K562 (cell line): ENCODE measurements around the gene VTCN1. TPM values are rescaled to one million over a fixed set of nuclear protein-coding genes. Genes with fewer than 3 reads are reported as not detected.
A peak's percentile ranks its signal among the peaks of the same experiment; 100 is the strongest.

Experiments used
- ATAC-seq: fragments of 200-7000 bp; cut with Tn5 transposase; 3 replicates; pipeline ENCODE4 v1.9.1; 2020; ENCODE audit warnings: moderate library complexity
- BruUV-seq: library from RNA; stranded (reverse); fragments of 400-500 nt; replicated peaks from 2 replicates; lab custom pipeline; 2021; lab: Mats Ljungman, UMichigan
- CTCF ChIA-PET: fragments of 300-600 bp; formaldehyde crosslinking; extraction: SDS; loops from one replicate; lab custom pipeline; 2021; ENCODE audit warnings: low intra/inter-chr PET ratio; lab: Yijun Ruan, JAX
- POLR2A ChIA-PET: fragments of 300-600, 350-650 bp; sonication (Branson Sonifier 250); formaldehyde crosslinking; extraction: SDS; loops from one replicate; lab custom pipeline; 2021; ENCODE audit warnings: antibody characterized with exemption, inconsistent platforms; lab: Yijun Ruan, JAX
- DNase-seq, 4 experiments: peaks; one replicate each; pipeline versions ENCODE4 v3.0.0 to v3.0.0-alpha.2; 2011 to 2018; ENCODE audit warnings: low spot score in 3 of 4, mixed read lengths in 3 of 4; ENCODE audit errors: extremely low read depth in 1 of 4
- FAIRE-seq: peaks from 2 replicates; lab custom pipeline; 2011; peaks lifted over from hg19 to GRCh38; lab: Jason Lieb, UNC
- H2AFZ ChIP-seq: 2 replicates; pipeline ENCODE4 v1.6.0; 2011; ENCODE audit warnings: low read depth, low read length, control low read depth, inconsistent platforms
- H3K27ac ChIP-seq: fragments of 200-600 bp; 3 replicates; pipeline ENCODE4 v1.8.0; 2011; ENCODE audit warnings: low read depth, mild to moderate bottlenecking, control low read depth, inconsistent platforms, low read length, moderate library complexity, mixed read lengths; ENCODE audit errors: extremely low read depth
- H3K27me3 ChIP-seq, 2 experiments: fragments of 300-600 bp in 1 of 2; 2 replicates in 1 of 2; 3 replicates in 1 of 2; pipeline versions ENCODE4 v1.6.0 to v1.8.0; 2011; ENCODE audit warnings: inconsistent platforms in 2 of 2, low read length in 2 of 2, mild to moderate bottlenecking in 1 of 2, mixed read lengths in 1 of 2, moderate library complexity in 1 of 2; ENCODE audit not compliant: control insufficient read depth in 2 of 2, insufficient read depth in 2 of 2
- H3K36me3 ChIP-seq: fragments of 300-600 bp; 3 replicates; pipeline ENCODE4 v1.8.0; 2011; ENCODE audit warnings: mild to moderate bottlenecking, low read length, inconsistent platforms; ENCODE audit not compliant: control insufficient read depth, insufficient read depth
- H3K4me1 ChIP-seq, 2 experiments: fragments of 200-600 bp in 1 of 2; replicated peaks in 1 of 2; 2 replicates in 1 of 2; 3 replicates in 1 of 2; pipeline versions ENCODE4 v1.5.1 to v1.8.0; 2011; ENCODE audit warnings: inconsistent platforms in 2 of 2, low read length in 2 of 2, mild to moderate bottlenecking in 1 of 2, mixed read lengths in 1 of 2, moderate library complexity in 1 of 2; ENCODE audit not compliant: control insufficient read depth in 2 of 2, insufficient read depth in 2 of 2
- H3K4me2 ChIP-seq: 2 replicates; pipeline ENCODE4 v1.6.1; 2011; ENCODE audit warnings: low read length, control low read depth, inconsistent platforms, mixed read lengths; ENCODE audit not compliant: insufficient read depth
- H3K4me3 ChIP-seq: fragments of 200-600 bp; sonication (generic), shearing (Covaris generic); 2 replicates; pipeline ENCODE4 v1.5.1; 2016; ENCODE audit warnings: control low read depth, inconsistent platforms
- H3K79me2 ChIP-seq: fragments of 200-600 bp; 3 replicates; pipeline ENCODE4 v1.8.0; 2011; ENCODE audit warnings: low read length, inconsistent platforms; ENCODE audit not compliant: control insufficient read depth, insufficient read depth
- H3K9ac ChIP-seq, 2 experiments: 2 replicates each; pipeline versions ENCODE4 v1.6.0 to v1.6.1; 2011; ENCODE audit warnings: low read depth in 2 of 2, low read length in 2 of 2, control low read depth in 1 of 2, inconsistent platforms in 1 of 2, mild to moderate bottlenecking in 1 of 2, mixed read lengths in 1 of 2; ENCODE audit not compliant: insufficient read depth in 1 of 2
- H3K9me1 ChIP-seq: one replicate; pipeline ENCODE4 v1.6.0; 2011; ENCODE audit warnings: inconsistent platforms, mild to moderate bottlenecking, low read length, moderate library complexity; ENCODE audit not compliant: control insufficient read depth, insufficient read depth
- H3K9me3 ChIP-seq: replicated peaks from 2 replicates; pipeline ENCODE4 v1.5.1; 2011; ENCODE audit warnings: low read depth, low read length, inconsistent platforms; ENCODE audit not compliant: control insufficient read depth, insufficient read depth
- H4K20me1 ChIP-seq: replicated peaks from 2 replicates; pipeline ENCODE4 v1.6.1; 2011; ENCODE audit warnings: low read length, inconsistent platforms, mixed read lengths; ENCODE audit not compliant: control insufficient read depth, insufficient read depth
- ARHGAP35 ChIP-seq: fragments of 450-650 bp; IDR thresholded peaks from 2 replicates; pipeline ENCODE4 v1.6.1; 2018; ENCODE audit not compliant: partially characterized antibody
- BACH1 ChIP-seq: fragments of 200-800 bp; sonication (Bioruptor generic); IDR thresholded peaks from 2 replicates; pipeline ENCODE4 v1.6.1; 2016; ENCODE audit warnings: missing genetic modification characterization, missing compliant biosample characterization
- CHD2 ChIP-seq: IDR thresholded peaks from 2 replicates; pipeline ENCODE4 v1.6.1; 2011; ENCODE audit warnings: low read depth, low read length
- GABPB1 ChIP-seq: sonication (generic); formaldehyde crosslinking; IDR thresholded peaks from 2 replicates; pipeline ENCODE4 v1.8.0; 2022; ENCODE audit warnings: mild to moderate bottlenecking, missing genetic modification reagents
- MAZ ChIP-seq, 2 experiments: fragments of 450-650 bp in 1 of 2; sonication (generic) in 1 of 2; formaldehyde crosslinking; IDR thresholded peaks in 1 of 2; conservative IDR thresholded peaks in 1 of 2; 2 replicates each; pipeline versions ENCODE4 v1.4.0 to v1.5.0; 2020; ENCODE audit warnings: mild to moderate bottlenecking in 1 of 2, missing genetic modification reagents in 1 of 2
- MCM3 ChIP-seq: fragments of 450-650 bp; IDR thresholded peaks from 2 replicates; pipeline ENCODE4 v1.6.1; 2016
- NCOA4 ChIP-seq: fragments of 450-650 bp; IDR thresholded peaks from 2 replicates; pipeline ENCODE4 v1.6.1; 2018; ENCODE audit warnings: mild to moderate bottlenecking; ENCODE audit not compliant: partially characterized antibody
- NRF1 ChIP-seq, 2 experiments: fragments of 450-650 bp; IDR thresholded peaks in 1 of 2; conservative IDR thresholded peaks in 1 of 2; 2 replicates each; pipeline ENCODE4 v1.6.1; 2014; ENCODE audit warnings: mild to moderate bottlenecking in 2 of 2
- SMARCA5 ChIP-seq: fragments of 450-650 bp; IDR thresholded peaks from 2 replicates; pipeline ENCODE4 v1.6.1; 2016
- SREBF2 ChIP-seq: sonication (generic); formaldehyde crosslinking; IDR thresholded peaks from 2 replicates; pipeline ENCODE4 v1.4.0; 2020; ENCODE audit warnings: mild to moderate bottlenecking, missing genetic modification reagents
- SRSF7 ChIP-seq: fragments of 200-400 bp; formaldehyde crosslinking; optimal IDR thresholded peaks from 2 replicates; pipeline ENCODE3; 2017; ENCODE audit warnings: mild to moderate bottlenecking, low read depth, low read length
- U2AF1 ChIP-seq: fragments of 200-400 bp; formaldehyde crosslinking; optimal IDR thresholded peaks from 2 replicates; pipeline ENCODE3; 2017; ENCODE audit warnings: mild to moderate bottlenecking, low read depth, low read length, moderate library complexity
- ZFP36 ChIP-seq: fragments of 150-350 bp; IDR thresholded peaks from 2 replicates; pipeline ENCODE4 v1.6.1; 2018; ENCODE audit warnings: low read length, low read depth; ENCODE audit not compliant: partially characterized antibody
- ZNF384 ChIP-seq: IDR thresholded peaks from 2 replicates; pipeline ENCODE4 v1.6.1; 2012; ENCODE audit warnings: low read depth, low read length, improper control_type of control experiment
- WGBS: fragments of 100-300 bp; shearing (Covaris generic); methylation state at CpG from one replicate; pipeline ENCODE4 v1.1.6; 2016; ENCODE audit warnings: low coverage, mixed read lengths; ENCODE audit not compliant: insufficient coverage; ENCODE audit errors: missing lambda C conversion rate; 5-methylcytosine and 5-hydroxymethylcytosine counted together
- in situ Hi-C: fragments of 300-500 bp; cut with MboI; formaldehyde crosslinking; loops from 4 replicates; pipeline ENCODE4 v1.15.0; 2018; ENCODE audit warnings: inconsistent platforms, mixed read lengths
- intact Hi-C: fragments of 100-400 bp; cut with micrococcal nuclease; formaldehyde crosslinking; loops from 2 replicates; pipeline ENCODE4 v1.14.2; 2022
- polyA plus RNA-seq, 8 experiments: library from polyadenylated mRNA; depleted of rRNA in 4 of 8; stranded (reverse) in 5 of 8; unstranded in 3 of 8; fragments of >200 nt; fragmentation: Nextera tagmentation in 2 of 8; fragmentation: Illumina TruSeq in 1 of 8; extraction: Ambion mirVana in 2 of 8; extraction: Trizol in 1 of 8; gene quantifications; 2 replicates each; pipeline versions ENCODE4 v1.2.1 to v1.2.3, GENCODE V29; 2011 to 2014; ENCODE audit warnings: inconsistent platforms in 1 of 8, missing spikeins in 1 of 8
- total RNA-seq, 7 experiments: library from RNA; depleted of rRNA in 6 of 7; stranded (reverse); fragments of >200 nt in 6 of 7; fragmentation: Illumina TruSeq in 2 of 7; extraction: Trizol in 2 of 7; gene quantifications; 2 replicates each; pipeline versions ENCODE4 v1.2.1 to v1.2.3, GENCODE V29; 2011 to 2021; ENCODE audit warnings: low replicate concordance in 1 of 7
- TF ChIP-seq, protein P1 (sequence below): fragments of 250-450 bp; sonication (Bioruptor Pico); IDR thresholded peaks from 2 replicates; pipeline ENCODE4 v1.4.0; 2020; ENCODE audit warnings: mild to moderate bottlenecking
- TF ChIP-seq, protein P2 (sequence below): fragments of 450-650 bp; IDR thresholded peaks from 2 replicates; pipeline ENCODE4 v1.6.1; 2016

The VTCN1 gene
- total and polyA plus RNA-seq, 9 of the 15 experiments (the other 6 are each of a cell fraction or from before 2014, with no cell fraction given): not detected

DNA sequence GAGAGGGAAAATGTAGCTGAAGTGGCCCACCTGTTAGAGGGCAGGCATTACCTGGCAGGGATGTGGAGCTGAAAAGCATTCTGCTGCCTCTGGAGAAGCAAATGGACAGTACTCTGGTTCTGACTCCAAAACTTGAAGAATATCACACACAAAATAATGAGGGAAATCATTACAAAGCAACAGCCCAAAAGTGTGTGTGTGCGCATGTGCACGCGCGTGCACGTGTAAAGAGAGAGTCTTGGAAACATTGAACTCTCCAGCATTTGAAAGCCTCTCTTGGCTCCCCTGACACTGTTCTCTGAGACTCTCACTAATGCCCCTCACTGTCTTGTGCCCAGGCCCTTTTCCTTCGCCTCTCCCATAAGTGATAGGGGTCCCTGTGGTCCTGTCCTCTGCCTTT is 2.3 kb upstream of the VTCN1 start:
- Histone ChIP-seq H3K79me2 (no peaks in the 10 kb centered on the region), H3K4me3 (no peak overlapping the region), H3K27me3 (peaks cover 18 to 56% of the 10 kb centered on the region in 2 experiments), H3K36me3 (no peaks in the 10 kb centered on the region), H3K9me1 (no peaks in the 10 kb centered on the region), H3K4me2 (no peak overlapping the region), H4K20me1 (no peaks in the 10 kb centered on the region), H3K9ac (no peak overlapping the region), H3K4me1 (no peaks in the 10 kb centered on the region), H3K27ac (no peak overlapping the region), H2AFZ (no peak overlapping the region), H3K9me3 (no peaks in the 10 kb centered on the region)
- intact Hi-C loops (no loop called here), in situ Hi-C loops (no loop called here)
- TF ChIP-seq NRF1 (conservative IDR thresholded peaks at IDR 0.05 in 1 of 2, IDR thresholded peaks at IDR 0.05 in 1 of 2) (peak; percentile 62 to 66), SREBF2 (no peak), SMARCA5 (no peak)
- no peak for FAIRE-seq
- 13% methylated on average over 6 of the region's 6 CpGs for WGBS
- no TSS peak for BruUV-seq
- ChIA-PET POLR2A (interaction anchor here (0.6 kb wide), 1 partner anchor 1039 kb away, joined by 3 read pairs; no protein-coding TSS in a partner anchor), CTCF (no interaction called here)
- ATAC-seq: no peak
- no peak for DNase-seq

DNA sequence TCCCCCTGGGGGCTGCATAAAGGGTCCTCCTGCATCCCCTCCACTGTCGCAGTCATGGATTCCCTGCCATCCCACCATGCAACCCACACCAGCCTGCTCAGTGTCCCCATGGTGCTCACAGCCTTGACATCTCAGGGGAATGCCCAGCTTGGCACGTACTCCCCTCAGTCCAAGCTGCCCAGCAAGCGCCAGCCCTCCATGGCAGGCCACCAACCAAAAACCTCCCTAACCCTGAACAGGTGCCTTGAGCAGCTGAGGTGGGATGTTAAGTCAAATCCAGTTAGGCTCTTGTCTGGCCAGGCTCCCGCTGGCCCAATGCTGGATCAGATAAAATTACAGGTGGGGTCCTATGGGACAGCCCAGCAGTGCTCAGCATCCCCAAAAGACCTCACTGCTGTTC is 341 bp downstream of the VTCN1 start:
- no peak for DNase-seq
- ChIA-PET POLR2A (interaction anchor here (1.0 kb wide), 1 partner anchor 27 kb away, joined by 3 read pairs; no protein-coding TSS in a partner anchor), CTCF (no interaction called here)
- Histone ChIP-seq H3K36me3 (no peaks in the 10 kb centered on the region), H3K4me2 (no peak overlapping the region), H2AFZ (no peak overlapping the region), H3K4me1 (no peaks in the 10 kb centered on the region), H3K9me1 (no peaks in the 10 kb centered on the region), H3K9me3 (no peaks in the 10 kb centered on the region), H3K27me3 (peaks cover 13 to 49% of the 10 kb centered on the region in 2 experiments; a peak in 4 of 5 replicates), H3K27ac (no peak overlapping the region), H3K9ac (no peak overlapping the region), H4K20me1 (no peaks in the 10 kb centered on the region), H3K4me3 (no peak overlapping the region), H3K79me2 (no peaks in the 10 kb centered on the region)
- in situ Hi-C loops: no loop called here
- intact Hi-C loops: no loop called here
- no peak for FAIRE-seq
- 5% methylated on average over 4 of the region's 4 CpGs for WGBS
- ATAC-seq: no peak
- no TSS peak for BruUV-seq
- TF ChIP-seq, protein P1, sequence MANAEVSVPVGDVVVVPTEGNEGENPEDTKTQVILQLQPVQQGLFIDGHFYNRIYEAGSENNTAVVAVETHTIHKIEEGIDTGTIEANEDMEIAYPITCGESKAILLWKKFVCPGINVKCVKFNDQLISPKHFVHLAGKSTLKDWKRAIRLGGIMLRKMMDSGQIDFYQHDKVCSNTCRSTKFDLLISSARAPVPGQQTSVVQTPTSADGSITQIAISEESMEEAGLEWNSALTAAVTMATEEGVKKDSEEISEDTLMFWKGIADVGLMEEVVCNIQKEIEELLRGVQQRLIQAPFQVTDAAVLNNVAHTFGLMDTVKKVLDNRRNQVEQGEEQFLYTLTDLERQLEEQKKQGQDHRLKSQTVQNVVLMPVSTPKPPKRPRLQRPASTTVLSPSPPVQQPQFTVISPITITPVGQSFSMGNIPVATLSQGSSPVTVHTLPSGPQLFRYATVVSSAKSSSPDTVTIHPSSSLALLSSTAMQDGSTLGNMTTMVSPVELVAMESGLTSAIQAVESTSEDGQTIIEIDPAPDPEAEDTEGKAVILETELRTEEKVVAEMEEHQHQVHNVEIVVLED: no peak
- TF ChIP-seq NCOA4 (no peak), ZFP36 (no peak), ARHGAP35 (no peak), MCM3 (no peak), BACH1 (tag) (no peak), ZNF384 (no peak), MAZ (CRISPR knock-in tag; conservative IDR thresholded peaks at IDR 0.05 in 1 of 2, IDR thresholded peaks at IDR 0.05 in 1 of 2) (no peak), CHD2 (no peak), U2AF1 (no peak), SRSF7 (no peak), GABPB1 (CRISPR knock-in tag) (no peak)
- TF ChIP-seq, protein P2, sequence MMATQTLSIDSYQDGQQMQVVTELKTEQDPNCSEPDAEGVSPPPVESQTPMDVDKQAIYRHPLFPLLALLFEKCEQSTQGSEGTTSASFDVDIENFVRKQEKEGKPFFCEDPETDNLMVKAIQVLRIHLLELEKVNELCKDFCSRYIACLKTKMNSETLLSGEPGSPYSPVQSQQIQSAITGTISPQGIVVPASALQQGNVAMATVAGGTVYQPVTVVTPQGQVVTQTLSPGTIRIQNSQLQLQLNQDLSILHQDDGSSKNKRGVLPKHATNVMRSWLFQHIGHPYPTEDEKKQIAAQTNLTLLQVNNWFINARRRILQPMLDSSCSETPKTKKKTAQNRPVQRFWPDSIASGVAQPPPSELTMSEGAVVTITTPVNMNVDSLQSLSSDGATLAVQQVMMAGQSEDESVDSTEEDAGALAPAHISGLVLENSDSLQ: no peak
